ENCODE data around the gene MICAL3. TPM values are rescaled to one million over a fixed set of nuclear protein-coding genes. Genes with fewer than 3 reads are reported as not detected.
"Not testable (repeated sequence)": the region's sequence is repeated elsewhere in the genome, so short reads cannot be mapped to it uniquely, and the experiment has no call there.

Gene MICAL3
- total RNA-seq, 1 donor from 2014 or later, result 54.8 TPM

GRCh38 chr22:17880020-17880419 lies 144.3 kb downstream of the MICAL3 start:
- no peak for DNase-seq (ENCODE audit: low spot score, unreplicated experiment)
- no peaks in the 10 kb centered on the region for H3K27me3 Mint-ChIP-seq
- no peak overlapping the region for H3K27ac Mint-ChIP-seq
- no peaks in the 10 kb centered on the region for H3K9me3 Mint-ChIP-seq (ENCODE audit: low read depth)
- H3K4me1 Mint-ChIP-seq (ENCODE audit: low read depth), result peaks cover 2% of the 10 kb centered on the region
- H3K4me3 Mint-ChIP-seq (ENCODE audit: low read depth), result no peak overlapping the region
- TF ChIP-seq CTCF (IDR thresholded peaks at IDR 0.05; ENCODE audit: unreplicated experiment), result no peak
- no peaks in the 10 kb centered on the region for H3K36me3 Mint-ChIP-seq (ENCODE audit: insufficient read depth)

GRCh38 chr22:17878941-17879340 lies 145.4 kb downstream of the MICAL3 start:
- Mint-ChIP-seq H3K27me3 (no peaks in the 10 kb centered on the region), H3K9me3 (ENCODE audit: low read depth) (no peaks in the 10 kb centered on the region), H3K4me3 (ENCODE audit: low read depth) (no peak overlapping the region), H3K36me3 (ENCODE audit: insufficient read depth) (no peaks in the 10 kb centered on the region), H3K4me1 (ENCODE audit: low read depth) (peaks cover 2% of the 10 kb centered on the region), H3K27ac (no peak overlapping the region)
- no peak for DNase-seq (ENCODE audit: low spot score, unreplicated experiment)
- TF ChIP-seq CTCF (IDR thresholded peaks at IDR 0.05; ENCODE audit: unreplicated experiment), result no peak

DNA sequence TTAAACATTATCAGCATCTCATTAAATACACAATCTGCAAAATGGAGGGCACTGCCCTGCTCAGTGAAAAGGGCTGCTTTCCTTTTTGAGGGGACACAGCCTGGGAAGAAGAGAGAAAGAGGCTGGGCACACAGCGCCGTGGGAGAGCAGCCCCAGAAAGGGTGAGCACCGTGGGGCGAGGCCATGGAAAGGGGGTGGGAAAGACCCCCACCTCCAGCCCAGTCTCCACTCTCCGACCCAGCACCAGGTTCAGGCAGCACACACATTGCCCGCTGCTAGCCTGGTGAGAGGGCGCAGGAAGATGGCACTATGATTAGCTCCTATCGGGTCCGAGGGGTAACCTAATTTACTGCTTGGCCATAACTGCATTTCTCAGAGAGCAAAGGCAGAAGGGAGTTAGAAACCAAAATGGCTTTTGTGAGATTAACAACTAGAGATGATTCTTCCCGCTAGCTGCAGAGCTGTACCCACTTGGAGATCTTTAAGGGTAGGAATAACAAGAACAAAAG lies 146.1 kb downstream of the MICAL3 start:
- Mint-ChIP-seq H3K4me3 (ENCODE audit: low read depth) (no peak overlapping the region), H3K27ac (no peak overlapping the region), H3K27me3 (no peaks in the 10 kb centered on the region), H3K4me1 (ENCODE audit: low read depth) (no peaks in the 10 kb centered on the region), H3K36me3 (ENCODE audit: insufficient read depth) (no peaks in the 10 kb centered on the region), H3K9me3 (ENCODE audit: low read depth) (no peaks in the 10 kb centered on the region)
- TF ChIP-seq CTCF (IDR thresholded peaks at IDR 0.05; ENCODE audit: unreplicated experiment), result no peak
- DNase-seq (ENCODE audit: low spot score, unreplicated experiment), result no peak

DNA sequence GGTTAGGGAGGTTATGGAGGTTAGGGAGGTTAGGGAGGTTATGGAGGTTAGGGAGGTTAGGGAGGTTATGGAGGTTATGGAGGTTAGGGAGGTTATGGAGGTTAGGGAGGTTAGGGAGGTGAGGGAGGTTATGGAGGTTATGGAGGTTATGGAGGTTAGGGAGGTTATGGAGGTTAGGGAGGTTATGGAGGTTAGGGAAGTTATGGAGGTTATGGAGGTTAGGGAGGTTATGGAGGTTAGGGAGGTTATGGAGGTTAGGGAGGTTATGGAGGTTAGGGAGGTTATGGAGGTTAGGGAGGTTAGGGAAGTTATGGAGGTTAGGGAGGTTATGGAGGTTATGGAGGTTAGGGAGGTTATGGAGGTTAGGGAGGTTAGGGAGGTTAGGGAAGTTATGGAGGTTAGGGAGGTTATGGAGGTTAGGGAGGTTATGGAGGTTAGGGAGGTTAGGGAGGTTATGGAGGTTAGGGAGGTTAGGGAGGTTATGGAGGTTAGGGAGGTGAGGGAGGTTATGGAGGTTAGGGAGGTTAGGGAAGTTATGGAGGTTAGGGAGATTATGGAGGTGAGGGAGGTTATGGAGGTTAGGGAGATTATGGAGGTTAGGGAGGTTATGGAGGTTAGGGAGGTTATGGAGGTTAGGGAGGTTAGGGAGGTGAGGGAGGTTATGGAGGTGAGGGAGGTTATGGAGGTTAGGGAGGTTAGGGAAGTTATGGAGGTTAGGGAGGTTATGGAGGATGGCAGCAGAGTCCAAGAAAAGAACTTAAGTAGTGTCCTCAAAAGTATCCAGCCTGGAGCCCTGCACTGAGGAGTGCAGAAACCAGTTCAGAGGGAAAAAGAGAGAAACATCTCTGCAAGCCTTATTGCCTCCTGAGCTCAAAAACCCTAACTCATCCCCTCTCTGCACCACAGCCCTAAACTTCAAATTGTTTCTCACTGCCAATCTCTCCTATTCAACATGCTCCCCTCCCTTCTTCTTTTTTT lies 147.2 kb downstream of the MICAL3 start:
- not testable (repeated sequence) for H3K9me3 Mint-ChIP-seq (ENCODE audit: low read depth); H3K36me3 Mint-ChIP-seq (ENCODE audit: insufficient read depth); H3K4me1 Mint-ChIP-seq (ENCODE audit: low read depth); DNase-seq (ENCODE audit: low spot score, unreplicated experiment); H3K27ac Mint-ChIP-seq; H3K27me3 Mint-ChIP-seq; H3K4me3 Mint-ChIP-seq (ENCODE audit: low read depth)

DNA sequence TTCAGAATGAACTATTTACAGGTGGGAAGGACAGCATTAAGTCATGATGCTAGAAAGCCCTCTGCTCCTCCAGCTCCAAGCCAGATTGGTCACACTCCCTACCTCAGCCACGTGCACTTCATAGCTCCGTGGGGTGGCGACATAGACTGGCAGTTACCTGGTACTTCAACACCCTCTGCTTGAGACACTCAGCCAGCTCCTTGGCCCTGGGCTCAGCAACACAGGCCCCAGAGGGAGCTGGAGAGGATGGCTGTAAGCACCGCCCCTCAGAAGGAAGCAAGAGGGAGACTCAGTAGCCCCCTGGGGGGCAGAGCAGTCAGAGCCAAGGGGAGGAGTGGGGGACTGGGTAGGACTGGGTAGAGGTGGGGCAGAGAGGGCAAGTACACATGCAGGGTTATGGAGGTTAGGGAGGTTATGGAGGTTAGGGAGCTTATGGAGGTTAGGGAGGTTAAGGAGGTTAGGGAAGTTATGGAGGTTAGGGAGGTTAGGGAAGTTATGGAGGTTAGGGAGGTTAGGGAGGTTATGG lies 148.0 kb downstream of the MICAL3 start:
- Mint-ChIP-seq H3K27me3 (no peaks in the 10 kb centered on the region), H3K9me3 (ENCODE audit: low read depth) (no peaks in the 10 kb centered on the region), H3K4me3 (ENCODE audit: low read depth) (no peak overlapping the region), H3K4me1 (ENCODE audit: low read depth) (no peaks in the 10 kb centered on the region), H3K36me3 (ENCODE audit: insufficient read depth) (peaks cover 2% of the 10 kb centered on the region), H3K27ac (no peak overlapping the region)
- no peak for TF ChIP-seq CTCF (IDR thresholded peaks at IDR 0.05; ENCODE audit: unreplicated experiment)
- DNase-seq (ENCODE audit: low spot score, unreplicated experiment), result no peak
